Measurements from ENCODE around the gene GRAMD4. TPM values are rescaled to one million over a fixed set of nuclear protein-coding genes. Genes with fewer than 3 reads are reported as not detected.

The GRAMD4 gene
- total and polyA plus RNA-seq, 12 donors = 15.0 to 241 (median 79.4) TPM

DNA sequence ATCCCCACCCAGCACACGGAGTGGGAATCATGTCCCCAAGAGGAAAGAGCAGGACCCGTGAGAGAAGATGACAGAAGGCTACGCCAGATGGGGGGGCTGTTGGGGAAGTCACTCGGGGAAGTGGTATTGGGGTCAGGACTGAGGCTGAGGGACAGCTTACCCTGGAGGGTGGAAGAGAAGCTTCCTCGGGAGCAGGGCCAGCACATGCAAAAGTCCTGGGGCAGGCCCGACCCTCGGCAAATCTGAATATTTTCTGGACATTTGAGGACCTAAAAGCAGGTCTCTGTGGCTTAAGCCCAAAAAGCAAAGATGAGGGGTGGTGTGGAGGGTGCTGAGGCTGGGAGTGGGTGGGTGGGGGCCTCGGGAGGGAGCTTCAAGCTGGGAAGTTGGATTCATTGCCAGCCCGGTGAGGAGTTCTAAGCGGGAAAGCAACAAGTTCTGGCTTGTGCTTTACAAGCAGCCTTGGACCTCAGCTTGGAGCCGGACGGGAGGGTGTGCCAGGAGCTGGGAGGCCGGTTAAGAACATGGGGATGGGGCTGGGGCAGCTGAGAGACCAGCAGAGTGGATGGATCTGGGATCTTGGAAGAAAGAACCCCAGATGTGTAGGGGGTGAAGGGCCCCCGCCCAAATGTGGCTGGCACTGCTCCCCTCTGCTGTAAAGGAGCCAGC is 34.9 kb downstream of the GRAMD4 start:
- 89 to 98% (median 89%) methylated on average over 12 to 14 of the region's 14 CpGs for WGBS, 4 donors
- intact Hi-C loops (cut with DNase I) = loop anchor here in 1 of 2 donors (10.0 kb wide), 1 partner anchor 80 kb away; no protein-coding TSS in a partner anchor
- no peak for DNase-seq
- H3K36me3 ChIP-seq (replicated peaks in 1 of 2) = no peaks in the 10 kb centered on the region
- H3K4me3 ChIP-seq = no peak overlapping the region
- H3K9me3 ChIP-seq (replicated peaks in 1 of 3) = no peaks in the 10 kb centered on the region
- no peak overlapping the region for H3K27ac ChIP-seq
- peaks cover 7 to 27% of the 10 kb centered on the region in 2 donors for H3K4me1 ChIP-seq (replicated peaks in 1 of 2)
- TF ChIP-seq CTCF (IDR thresholded peaks at IDR 0.05) = no peak
- no peak for TF ChIP-seq POLR2A (IDR thresholded peaks at IDR 0.05)
- H3K27me3 ChIP-seq = no peaks in the 10 kb centered on the region

- intact Hi-C loops (cut with DNase I) = loop anchor here in 1 of 2 donors (10.0 kb wide), 1 partner anchor 81 kb away; no protein-coding TSS in a partner anchor
These were observed 35.8 kb downstream of the GRAMD4 start for GRCh38 chr22:46655861-46656608.

GRCh38 chr22:46656856-46657654 is 36.9 kb downstream of the GRAMD4 start:
- intact Hi-C loops (cut with DNase I) = loop anchor here in 1 of 2 donors (10.0 kb wide), 1 partner anchor 82 kb away; no protein-coding TSS in a partner anchor
- Histone ChIP-seq H3K4me1 (replicated peaks in 1 of 2) (peaks cover 14 to 34% of the 10 kb centered on the region in 2 donors), H3K27me3 (no peaks in the 10 kb centered on the region), H3K4me3 (no peak overlapping the region), H3K27ac (peak overlapping the region in 1 of 5 donors; percentile 34), H3K36me3 (replicated peaks in 1 of 2) (no peaks in the 10 kb centered on the region), H3K9me3 (replicated peaks in 1 of 3) (no peaks in the 10 kb centered on the region)
- DNase-seq = no peak
- 90 to 95% (median 92%) methylated on average over 7 to 15 of the region's 15 CpGs for WGBS, 4 donors
- no peak for TF ChIP-seq CTCF (IDR thresholded peaks at IDR 0.05)
- TF ChIP-seq POLR2A (IDR thresholded peaks at IDR 0.05) = no peak

More at GRCh38 chr22:46655861-46656608, 35.8 kb downstream of the GRAMD4 start:
- Histone ChIP-seq H3K27ac (peak overlapping the region in 1 of 5 donors; percentile 26), H3K4me1 (replicated peaks in 1 of 2) (peaks cover 12 to 29% of the 10 kb centered on the region in 2 donors), H3K27me3 (no peaks in the 10 kb centered on the region), H3K4me3 (no peak overlapping the region), H3K9me3 (replicated peaks in 1 of 3) (no peaks in the 10 kb centered on the region), H3K36me3 (replicated peaks in 1 of 2) (no peaks in the 10 kb centered on the region)
- no peak for DNase-seq
- WGBS, 4 donors = 88 to 94% (median 92%) methylated on average over 13 to 26 of the region's 26 CpGs
- no peak for TF ChIP-seq CTCF (IDR thresholded peaks at IDR 0.05)
- no peak for TF ChIP-seq POLR2A (IDR thresholded peaks at IDR 0.05)

GRCh38 chr22:46657655-46657953 is 37.4 kb downstream of the GRAMD4 start:
- no peak overlapping the region for H3K4me3 ChIP-seq
- peaks cover 14 to 28% of the 10 kb centered on the region in 2 donors for H3K4me1 ChIP-seq (replicated peaks in 1 of 2)
- TF ChIP-seq CTCF (IDR thresholded peaks at IDR 0.05) (no peak), POLR2A (IDR thresholded peaks at IDR 0.05) (no peak)
- WGBS, 4 donors = 93 to 100% (median 99%) methylated on average over 4 to 10 of the region's 10 CpGs
- peaks cover 0 to under 1% of the 10 kb centered on the region in 2 donors for H3K36me3 ChIP-seq (replicated peaks in 1 of 2)
- intact Hi-C loops (cut with DNase I) = loop anchor here in 1 of 2 donors (10.0 kb wide), 1 partner anchor 83 kb away; no protein-coding TSS in a partner anchor
- no peaks in the 10 kb centered on the region for H3K9me3 ChIP-seq (replicated peaks in 1 of 3)
- DNase-seq = no peak
- no peaks in the 10 kb centered on the region for H3K27me3 ChIP-seq
- H3K27ac ChIP-seq = no peak overlapping the region
